Parathyroid adenoma (tissue), 2 donors: ENCODE results near the gene ACADS.

Experiments used
- H2AFZ ChIP-seq: fragments of 300-600 bp; sonication (generic); one replicate; pipeline ENCODE4 v1.7.0; 2017; ENCODE audit warnings: antibody characterized with exemption, mild to moderate bottlenecking
- H3K27ac ChIP-seq: fragments of 300-600 bp; sonication (generic); one replicate; pipeline ENCODE4 v1.7.0; 2017
- H3K27me3 ChIP-seq: fragments of 300-600 bp; sonication (generic); one replicate; pipeline ENCODE4 v1.7.0; 2017; ENCODE audit warnings: low read length; ENCODE audit not compliant: control insufficient read depth, insufficient read depth
- H3K36me3 ChIP-seq: fragments of 300-600 bp; sonication (generic); one replicate; pipeline ENCODE4 v1.7.0; 2017; ENCODE audit warnings: low read length; ENCODE audit not compliant: control insufficient read depth, insufficient read depth
- H3K4me1 ChIP-seq: fragments of 300-600 bp; sonication (generic); one replicate; pipeline ENCODE4 v1.7.0; 2017; ENCODE audit warnings: control low read depth
- H3K4me2 ChIP-seq: fragments of 300-600 bp; sonication (generic); one replicate; pipeline ENCODE4 v1.7.0; 2017; ENCODE audit warnings: low read length
- H3K4me3 ChIP-seq: fragments of 300-600 bp; sonication (generic); one replicate; pipeline ENCODE4 v1.7.0; 2017; ENCODE audit warnings: low read depth, low read length
- H3K79me2 ChIP-seq: fragments of 300-600 bp; sonication (generic); one replicate; pipeline ENCODE4 v1.7.0; 2017; ENCODE audit warnings: control low read depth
- H3K9ac ChIP-seq: fragments of 300-600 bp; sonication (generic); one replicate; pipeline ENCODE4 v1.7.0; 2017; ENCODE audit warnings: mild to moderate bottlenecking
- H3K9me3 ChIP-seq: fragments of 300-600 bp; sonication (generic); one replicate; pipeline ENCODE4 v1.7.0; 2017; ENCODE audit warnings: low read length; ENCODE audit not compliant: control insufficient read depth
- CTCF ChIP-seq: fragments of 300-600 bp; sonication (generic); IDR thresholded peaks from one replicate; pipeline ENCODE4 v1.7.0; 2017; ENCODE audit warnings: antibody characterized with exemption, mild to moderate bottlenecking
- donor health status: primary hyperparathyroidism.

The ACADS gene

DNA sequence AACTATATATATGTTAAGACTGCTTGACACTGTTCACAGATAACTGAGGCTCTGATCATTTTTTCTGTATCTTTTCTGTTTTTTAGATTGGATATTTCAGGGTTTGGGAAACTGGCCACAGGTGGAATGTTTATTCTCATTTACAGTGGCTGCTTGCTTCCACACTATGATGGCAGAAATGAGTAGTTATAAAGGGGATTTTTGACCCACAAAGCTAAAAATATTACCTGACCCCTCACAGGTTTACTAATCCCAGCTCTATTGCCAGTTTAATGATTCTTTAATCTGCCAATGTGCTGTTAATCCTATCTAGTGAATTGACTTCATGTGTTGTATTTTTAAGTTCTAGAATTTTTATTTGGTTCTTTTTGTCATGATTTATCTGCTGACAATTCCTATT lies 29.6 kb downstream of the ACADS start:
- Histone ChIP-seq H3K4me3 (no peak overlapping the region), H3K27ac (no peak overlapping the region), H3K4me2 (no peak overlapping the region), H3K79me2 (no peaks in the 10 kb centered on the region), H3K9me3 (no peaks in the 10 kb centered on the region), H2AFZ (no peak overlapping the region), H3K36me3 (no peaks in the 10 kb centered on the region), H3K9ac (no peak overlapping the region), H3K4me1 (peaks cover 4% of the 10 kb centered on the region), H3K27me3 (no peaks in the 10 kb centered on the region)
- no peak for TF ChIP-seq CTCF

DNA sequence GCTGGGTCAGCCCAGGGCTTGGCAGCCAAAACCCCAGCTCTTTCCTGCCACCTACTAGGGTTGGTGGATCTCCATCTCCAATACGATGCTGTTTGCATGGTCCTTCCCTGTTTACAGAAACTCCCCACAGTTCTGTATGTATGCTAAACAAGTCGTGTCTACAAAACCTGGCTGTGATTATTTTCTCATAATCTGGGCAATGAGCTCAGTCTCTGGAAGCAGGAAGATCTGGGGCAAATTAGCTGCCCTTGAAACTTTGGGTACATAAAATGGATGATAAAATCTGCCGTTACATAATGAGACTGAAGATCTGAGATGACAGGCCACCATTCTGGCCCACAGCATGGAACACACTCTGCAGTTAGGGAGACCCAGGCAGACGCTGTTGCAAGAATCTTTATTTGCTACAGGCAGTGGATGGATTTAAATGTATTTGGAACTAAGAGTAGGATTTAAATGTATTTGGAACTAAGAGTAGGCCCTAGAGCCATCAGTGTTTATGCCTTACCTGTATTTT lies 31.7 kb downstream of the ACADS start:
- H3K79me2 ChIP-seq = no peaks in the 10 kb centered on the region
- no peaks in the 10 kb centered on the region for H3K27me3 ChIP-seq
- no peak overlapping the region for H3K9ac ChIP-seq
- no peak overlapping the region for H3K4me3 ChIP-seq
- H2AFZ ChIP-seq = no peak overlapping the region
- no peak for TF ChIP-seq CTCF
- H3K27ac ChIP-seq = no peak overlapping the region
- peaks cover 4% of the 10 kb centered on the region for H3K4me1 ChIP-seq
- H3K9me3 ChIP-seq = no peaks in the 10 kb centered on the region
- no peaks in the 10 kb centered on the region for H3K36me3 ChIP-seq
- no peak overlapping the region for H3K4me2 ChIP-seq

GRCh38 chr12:120757949-120758348 lies 32.3 kb downstream of the ACADS start:
- Histone ChIP-seq H3K9me3 (no peaks in the 10 kb centered on the region), H3K4me2 (no peak overlapping the region), H3K9ac (no peak overlapping the region), H3K27ac (no peak overlapping the region), H3K27me3 (no peaks in the 10 kb centered on the region), H3K4me1 (peaks cover 4% of the 10 kb centered on the region), H3K4me3 (no peak overlapping the region), H3K36me3 (no peaks in the 10 kb centered on the region), H3K79me2 (no peaks in the 10 kb centered on the region), H2AFZ (no peak overlapping the region)
- no peak for TF ChIP-seq CTCF

DNA sequence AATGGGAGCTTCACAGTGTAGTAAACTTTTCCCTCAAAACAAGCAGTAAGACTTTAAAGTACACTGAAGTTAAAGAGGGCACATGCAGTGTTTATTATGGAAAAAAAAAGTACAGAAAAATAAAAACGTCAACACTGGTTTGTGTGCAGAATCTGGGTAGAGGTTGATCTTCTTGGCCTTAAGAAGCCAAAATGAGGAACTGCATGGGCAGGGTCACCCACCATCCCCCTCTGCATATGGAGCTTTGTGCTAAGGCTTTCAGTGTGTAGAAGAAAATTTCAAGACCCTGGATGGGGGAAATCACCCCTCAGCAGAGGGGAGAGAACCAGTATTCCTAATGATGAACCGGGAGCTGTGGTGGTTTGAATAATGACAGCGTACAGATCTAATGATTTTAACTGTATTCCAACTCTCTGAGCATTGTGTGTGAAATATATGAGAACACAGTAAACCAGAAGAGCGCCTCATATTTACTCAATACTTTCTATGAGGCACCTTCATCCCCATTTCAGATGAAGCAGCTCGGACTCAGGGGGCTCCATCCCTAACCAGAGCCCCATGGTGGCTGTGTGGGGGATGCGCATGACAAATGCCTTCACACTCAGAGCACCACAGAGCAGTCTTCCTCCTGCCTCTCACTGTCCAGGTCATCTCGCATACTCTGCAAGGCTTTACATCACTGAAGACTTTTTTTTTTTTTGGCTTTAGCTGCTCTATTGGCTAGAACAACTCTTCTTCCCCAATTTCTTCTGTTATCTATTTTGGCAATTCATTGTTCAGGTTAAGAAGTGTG lies 33.4 kb downstream of the ACADS start:
- Histone ChIP-seq H3K4me1 (peaks cover 4% of the 10 kb centered on the region), H3K79me2 (no peaks in the 10 kb centered on the region), H3K4me3 (no peak overlapping the region), H3K4me2 (no peak overlapping the region), H3K27ac (no peak overlapping the region), H3K27me3 (no peaks in the 10 kb centered on the region), H3K36me3 (no peaks in the 10 kb centered on the region), H3K9me3 (no peaks in the 10 kb centered on the region), H3K9ac (no peak overlapping the region), H2AFZ (no peak overlapping the region)
- no peak for TF ChIP-seq CTCF
